Measurements from ENCODE around the gene TCF15.

DNA sequence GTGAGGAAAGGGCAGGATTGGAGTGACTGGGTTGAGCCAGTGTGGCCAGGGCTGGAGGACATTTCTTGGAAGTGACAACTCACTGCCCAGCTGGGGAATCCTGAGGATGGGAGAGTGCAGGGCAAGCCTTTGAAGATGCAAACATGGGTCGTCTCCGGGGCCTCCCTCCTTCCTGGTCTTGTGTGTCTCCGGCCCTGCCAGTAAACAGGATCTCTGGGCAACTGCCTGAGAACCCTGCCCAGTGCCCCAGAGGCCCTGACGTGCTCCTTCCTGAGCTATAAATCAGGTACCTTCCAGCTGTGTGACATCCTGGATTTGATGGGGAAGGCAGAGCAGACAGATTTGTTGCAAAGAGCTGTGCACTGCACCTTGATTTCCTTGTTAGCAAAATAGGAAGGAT is 12.9 kb upstream of the TCF15 start:
- TF ChIP-seq, protein P1, sequence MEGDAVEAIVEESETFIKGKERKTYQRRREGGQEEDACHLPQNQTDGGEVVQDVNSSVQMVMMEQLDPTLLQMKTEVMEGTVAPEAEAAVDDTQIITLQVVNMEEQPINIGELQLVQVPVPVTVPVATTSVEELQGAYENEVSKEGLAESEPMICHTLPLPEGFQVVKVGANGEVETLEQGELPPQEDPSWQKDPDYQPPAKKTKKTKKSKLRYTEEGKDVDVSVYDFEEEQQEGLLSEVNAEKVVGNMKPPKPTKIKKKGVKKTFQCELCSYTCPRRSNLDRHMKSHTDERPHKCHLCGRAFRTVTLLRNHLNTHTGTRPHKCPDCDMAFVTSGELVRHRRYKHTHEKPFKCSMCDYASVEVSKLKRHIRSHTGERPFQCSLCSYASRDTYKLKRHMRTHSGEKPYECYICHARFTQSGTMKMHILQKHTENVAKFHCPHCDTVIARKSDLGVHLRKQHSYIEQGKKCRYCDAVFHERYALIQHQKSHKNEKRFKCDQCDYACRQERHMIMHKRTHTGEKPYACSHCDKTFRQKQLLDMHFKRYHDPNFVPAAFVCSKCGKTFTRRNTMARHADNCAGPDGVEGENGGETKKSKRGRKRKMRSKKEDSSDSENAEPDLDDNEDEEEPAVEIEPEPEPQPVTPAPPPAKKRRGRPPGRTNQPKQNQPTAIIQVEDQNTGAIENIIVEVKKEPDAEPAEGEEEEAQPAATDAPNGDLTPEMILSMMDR (IDR thresholded peaks at IDR 0.05; ENCODE audit: low read length) = no peak
- TF ChIP-seq EZH2 (IDR thresholded peaks at IDR 0.05; ENCODE audit: borderline replicate concordance, low read length) = no peak

Measured in OCI-LY1 (cell line).